GM21515 (cell line): ENCODE data around the gene BACH2.
"Not testable (repeated sequence)": the region's sequence is repeated elsewhere in the genome, so short reads cannot be mapped to it uniquely, and the experiment has no call there.

Experiments used
- ATAC-seq: cut with Tn5 transposase; IDR thresholded peaks from one replicate; pipeline ENCODE4 v1.9.1; 2021; ENCODE audit not compliant: unreplicated experiment

BACH2 gene

GRCh38 chr6:90162648-90163387, 133.8 kb downstream of the BACH2 start:
- ATAC-seq, result no peak

- ATAC-seq, result no peak
Observed at GRCh38 chr6:90160013-90160412, 136.6 kb downstream of the BACH2 start.

- ATAC-seq, result no peak
Observed at GRCh38 chr6:90159452-90159851, 137.2 kb downstream of the BACH2 start.

GRCh38 chr6:90158936-90159335, 137.7 kb downstream of the BACH2 start:
- no peak for ATAC-seq

DNA sequence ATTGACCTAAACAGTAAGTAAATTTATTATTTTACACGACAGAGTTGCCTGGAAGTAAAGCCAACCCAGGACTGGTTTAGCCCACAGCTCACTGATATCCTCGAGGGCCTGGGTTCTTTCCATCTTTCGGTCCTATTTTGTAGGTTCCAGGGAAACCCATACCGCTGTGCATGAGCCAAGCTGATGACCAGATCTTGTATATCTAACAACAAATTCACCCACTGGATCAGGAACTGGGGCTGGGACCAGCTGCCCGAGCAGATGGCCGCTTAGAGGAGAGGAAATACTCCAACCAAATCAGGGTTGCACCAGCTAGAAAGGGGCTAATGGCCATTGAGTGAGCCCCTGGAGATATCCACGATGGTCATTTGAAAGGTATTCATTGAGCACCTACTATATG, 139.2 kb downstream of the BACH2 start:
- no peak for ATAC-seq

DNA sequence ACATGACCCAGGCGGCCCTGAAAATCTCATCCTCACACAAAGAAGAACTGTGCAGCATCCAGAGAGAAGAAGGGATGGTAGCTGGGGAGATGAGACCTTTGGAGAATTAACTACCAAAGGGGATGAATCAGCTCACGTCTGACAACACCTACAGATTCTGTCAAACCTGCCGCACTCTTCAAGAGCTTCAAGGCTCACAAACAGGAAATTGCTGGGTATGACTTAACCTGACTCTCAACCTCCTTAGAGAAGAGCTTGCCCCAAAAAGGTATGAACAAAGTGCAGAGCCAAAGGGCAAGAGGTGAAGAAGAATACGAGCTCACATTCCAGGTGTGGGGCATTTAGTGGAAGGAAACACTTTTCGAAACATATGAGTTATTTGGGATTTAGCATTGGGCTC, 139.8 kb downstream of the BACH2 start:
- ATAC-seq, result no peak

DNA sequence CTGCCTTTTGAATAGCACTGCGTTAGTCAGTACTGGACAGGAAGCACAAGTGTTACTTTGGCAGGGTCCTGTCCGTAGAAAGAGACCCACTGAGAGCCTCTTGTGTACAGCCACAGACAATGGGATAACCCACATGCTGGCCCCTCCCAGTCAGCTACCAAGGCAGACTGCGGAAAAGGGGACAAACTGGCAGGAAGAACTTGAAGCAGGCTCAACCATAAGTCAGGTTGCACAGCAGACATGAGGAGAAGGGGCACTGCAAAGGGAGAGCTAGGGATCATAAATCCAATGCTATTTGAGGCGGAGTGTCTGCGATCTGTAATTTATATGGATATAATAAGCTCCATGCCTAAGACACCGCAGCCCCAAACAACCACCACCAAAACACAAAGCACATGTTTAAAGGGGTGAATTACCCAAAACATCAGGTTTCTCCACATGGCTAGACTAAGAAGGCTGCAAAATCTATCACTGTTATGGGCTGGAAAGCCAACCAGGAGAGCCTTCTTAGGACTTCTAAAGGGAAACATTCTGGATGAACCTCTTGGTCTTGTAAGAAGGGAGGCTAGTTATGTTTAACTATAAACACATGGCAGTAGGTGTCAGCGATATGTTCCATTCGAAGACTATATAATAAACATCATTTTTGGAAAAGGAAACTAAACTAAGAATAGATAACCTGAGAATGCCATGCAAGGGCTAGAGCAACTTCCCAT, 141.7 kb downstream of the BACH2 start:
- no peak for ATAC-seq

DNA sequence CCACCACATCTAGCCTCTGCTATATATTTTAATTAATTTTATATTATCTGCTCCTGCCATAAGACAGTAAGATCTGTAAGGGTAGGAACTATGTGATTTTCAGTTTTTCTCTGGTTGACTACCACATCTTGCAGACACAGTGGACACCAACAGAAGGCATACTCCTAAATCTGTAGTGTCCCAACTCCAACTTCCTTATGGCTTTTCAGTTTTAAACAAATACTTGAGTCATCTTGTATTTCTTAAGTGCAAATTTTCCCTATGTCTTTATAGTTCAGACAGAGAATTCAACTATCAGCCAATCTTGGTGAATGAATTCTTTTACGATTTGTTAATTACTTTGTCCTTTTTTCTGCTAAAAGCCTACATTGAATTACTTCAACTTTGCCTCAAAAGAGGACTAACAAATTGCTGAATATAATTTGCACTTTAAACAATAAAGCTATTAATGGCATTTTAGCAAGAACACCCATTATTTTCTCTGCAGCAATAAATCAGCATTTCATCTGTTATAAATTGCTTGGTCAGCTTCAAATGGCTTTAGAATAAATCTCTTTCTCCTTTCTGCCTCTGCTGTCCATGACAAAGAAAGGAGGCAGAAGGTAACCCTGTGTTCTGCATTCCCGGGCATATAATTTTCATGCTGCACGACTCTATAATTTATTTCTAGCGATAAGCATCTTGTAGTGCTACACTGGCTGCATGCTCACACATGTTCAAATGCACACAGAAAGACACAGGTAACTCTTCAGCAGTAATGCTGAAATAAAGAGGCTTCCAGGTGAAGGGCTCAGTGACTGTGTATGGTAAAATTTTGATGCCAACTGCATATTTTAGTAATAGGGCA, 144.8 kb downstream of the BACH2 start:
- ATAC-seq, result no peak

GRCh38 chr6:90149280-90149679, 147.4 kb downstream of the BACH2 start:
- no peak for ATAC-seq

- ATAC-seq, result no peak
Observed at GRCh38 chr6:90148867-90149266, 147.8 kb downstream of the BACH2 start.

DNA sequence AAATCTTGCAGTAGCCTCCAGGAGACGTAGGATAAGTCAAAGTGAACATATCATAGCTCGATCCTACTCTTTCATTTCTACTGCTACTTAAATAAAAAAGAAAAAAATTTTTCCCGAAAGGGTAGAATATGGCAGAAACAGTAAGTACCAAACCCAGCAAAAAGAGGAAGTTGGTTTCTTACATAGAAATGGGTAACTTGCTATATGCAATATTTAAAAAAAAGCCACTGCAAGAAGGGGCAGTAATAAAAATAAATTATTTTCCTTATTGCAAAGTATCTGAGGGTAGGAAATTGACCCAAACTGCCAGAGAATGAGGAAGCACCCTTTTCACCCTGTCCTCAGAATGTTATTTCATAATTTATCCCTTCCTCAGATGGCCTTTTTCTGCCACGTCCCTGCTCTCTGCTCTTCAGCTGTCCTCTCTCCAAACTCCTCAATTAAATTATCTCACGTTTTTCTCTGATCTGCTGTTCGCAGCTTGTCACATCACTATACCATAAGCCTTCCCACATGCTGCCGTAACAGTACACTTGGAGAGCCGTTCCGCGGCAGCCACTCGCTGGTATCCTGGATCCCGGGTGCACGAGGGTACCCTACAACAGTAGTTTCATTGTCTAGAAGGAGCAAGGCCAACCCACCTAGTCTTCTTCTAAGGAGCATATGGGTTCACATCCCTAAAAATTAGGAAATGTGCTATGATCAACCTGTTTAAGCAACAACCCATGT, 149.6 kb downstream of the BACH2 start:
- ATAC-seq, result no peak

DNA sequence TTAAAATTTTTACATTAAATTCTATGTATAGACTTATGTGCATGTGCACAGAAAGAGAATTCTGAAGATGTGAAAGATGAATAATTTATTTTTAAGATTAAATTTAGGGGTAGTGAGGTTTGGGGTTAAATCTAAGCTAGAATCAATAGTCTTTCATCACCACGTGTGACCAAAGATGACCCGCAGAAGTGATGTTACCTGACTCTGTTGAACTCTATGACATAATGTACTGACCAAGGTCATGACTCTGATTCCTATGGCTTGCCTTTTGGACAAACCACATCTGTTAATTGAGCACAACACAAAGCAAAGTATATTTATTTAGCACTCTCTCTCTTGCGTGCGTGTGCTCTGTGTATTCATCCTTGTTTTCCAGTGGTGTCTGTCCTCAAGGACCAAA, 150.6 kb downstream of the BACH2 start:
- ATAC-seq, result no peak

DNA sequence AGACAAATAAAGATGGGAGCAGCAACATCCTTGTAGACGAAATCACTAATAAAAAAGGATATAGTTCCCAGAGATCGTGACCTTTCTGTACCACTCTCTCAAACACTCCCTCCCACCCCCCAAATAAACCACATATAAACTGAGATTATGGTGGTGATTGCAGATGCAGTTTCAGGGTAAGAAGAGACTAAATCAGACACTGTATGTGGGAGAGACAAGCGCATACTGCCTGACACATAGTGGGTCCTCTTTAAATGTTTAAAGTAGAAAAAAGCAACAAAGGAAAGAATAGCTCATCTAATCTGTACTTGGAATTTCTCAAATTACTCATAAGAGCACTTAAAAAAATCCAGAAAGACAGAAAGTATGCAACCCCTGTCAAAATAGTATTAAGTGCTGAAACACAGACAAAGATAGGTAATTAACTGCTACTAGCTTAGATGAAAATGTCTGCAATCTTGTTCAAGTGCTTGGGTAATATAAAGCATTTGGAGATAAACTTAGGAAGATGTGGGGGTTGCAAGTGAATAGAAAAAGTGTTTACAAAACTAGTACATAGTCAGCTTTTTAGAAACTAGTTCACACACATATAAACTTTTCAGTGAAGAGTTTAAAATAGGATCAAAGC, 151.6 kb downstream of the BACH2 start:
- ATAC-seq, result no peak

GRCh38 chr6:90144396-90144795, 152.2 kb downstream of the BACH2 start:
- ATAC-seq, result no peak

DNA sequence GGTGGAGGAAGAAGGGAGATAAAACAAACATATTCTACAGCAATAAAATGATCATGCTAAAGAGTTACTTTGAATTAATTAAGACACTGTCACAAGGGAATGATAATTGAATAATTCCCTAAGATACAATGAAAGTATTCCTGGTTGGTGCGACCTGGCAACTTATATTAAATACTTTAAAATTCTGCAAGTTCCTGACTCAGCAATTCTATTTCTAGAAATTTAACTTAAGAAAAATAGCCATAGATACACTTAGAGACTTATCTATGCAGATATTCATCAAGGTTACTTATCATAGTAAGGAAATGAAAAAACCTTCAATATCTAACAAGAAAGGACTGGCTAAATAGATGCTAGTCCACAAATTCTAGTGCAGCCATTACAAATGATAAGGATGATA, 156.0 kb downstream of the BACH2 start:
- ATAC-seq, result no peak

GRCh38 chr6:90139272-90139817, 157.3 kb downstream of the BACH2 start:
- ATAC-seq, result no peak

- ATAC-seq, result no peak
Observed at GRCh38 chr6:90136837-90137568, 159.6 kb downstream of the BACH2 start.

- no peak for ATAC-seq
Observed at GRCh38 chr6:90136176-90136575, 160.5 kb downstream of the BACH2 start.

GRCh38 chr6:90135667-90136066, 161.0 kb downstream of the BACH2 start:
- ATAC-seq, result no peak

- ATAC-seq, result not testable (repeated sequence)
Observed at GRCh38 chr6:90133664-90134063, 163.0 kb downstream of the BACH2 start.
